NCI-H146 treated with DMSO at 0.1 percent for 48 hours (cell line): ENCODE results near the gene TRAF2.
"Not testable (repeated sequence)": the region's sequence is repeated elsewhere in the genome, so short reads cannot be mapped to it uniquely, and the experiment has no call there.

ENCODE experiments used
- DNase-seq: peaks from one replicate; lab custom pipeline; 2025; ENCODE audit not compliant: unreplicated experiment; lab: John Stamatoyannopoulos, UW

The TRAF2 gene

GRCh38 chr9:136856541-136857141, 29.7 kb upstream of the TRAF2 start:
- DNase-seq, result no peak

GRCh38 chr9:136857166-136857565, 29.1 kb upstream of the TRAF2 start:
- no peak for DNase-seq

- no peak for DNase-seq
Measured at GRCh38 chr9:136857581-136858412, 28.5 kb upstream of the TRAF2 start.

DNA sequence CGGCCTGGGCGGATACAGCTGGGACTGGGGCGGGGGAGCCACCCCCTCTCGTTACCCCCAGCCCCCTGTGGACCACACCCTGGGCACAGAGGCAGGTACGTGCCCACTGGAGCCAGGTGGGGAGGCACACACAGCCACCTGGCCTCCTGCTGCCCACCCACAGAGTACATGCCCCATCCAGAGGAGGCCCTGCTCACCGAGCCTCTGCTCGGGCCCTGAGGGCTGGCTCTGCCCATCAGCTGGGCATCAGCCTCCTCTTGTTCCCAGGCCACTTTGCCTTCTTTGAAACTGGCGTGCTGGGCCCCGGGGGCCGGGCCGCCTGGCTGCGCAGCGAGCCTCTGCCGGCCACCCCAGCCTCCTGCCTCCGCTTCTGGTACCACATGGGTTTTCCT, 27.9 kb upstream of the TRAF2 start:
- no peak for DNase-seq

GRCh38 chr9:136858844-136859757, 27.2 kb upstream of the TRAF2 start:
- no peak for DNase-seq

- no peak for DNase-seq
Measured at GRCh38 chr9:136860529-136860928, 25.8 kb upstream of the TRAF2 start.

GRCh38 chr9:136860933-136861873, 25.1 kb upstream of the TRAF2 start:
- DNase-seq, result no peak

GRCh38 chr9:136861874-136862457, 24.4 kb upstream of the TRAF2 start:
- no peak for DNase-seq

DNA sequence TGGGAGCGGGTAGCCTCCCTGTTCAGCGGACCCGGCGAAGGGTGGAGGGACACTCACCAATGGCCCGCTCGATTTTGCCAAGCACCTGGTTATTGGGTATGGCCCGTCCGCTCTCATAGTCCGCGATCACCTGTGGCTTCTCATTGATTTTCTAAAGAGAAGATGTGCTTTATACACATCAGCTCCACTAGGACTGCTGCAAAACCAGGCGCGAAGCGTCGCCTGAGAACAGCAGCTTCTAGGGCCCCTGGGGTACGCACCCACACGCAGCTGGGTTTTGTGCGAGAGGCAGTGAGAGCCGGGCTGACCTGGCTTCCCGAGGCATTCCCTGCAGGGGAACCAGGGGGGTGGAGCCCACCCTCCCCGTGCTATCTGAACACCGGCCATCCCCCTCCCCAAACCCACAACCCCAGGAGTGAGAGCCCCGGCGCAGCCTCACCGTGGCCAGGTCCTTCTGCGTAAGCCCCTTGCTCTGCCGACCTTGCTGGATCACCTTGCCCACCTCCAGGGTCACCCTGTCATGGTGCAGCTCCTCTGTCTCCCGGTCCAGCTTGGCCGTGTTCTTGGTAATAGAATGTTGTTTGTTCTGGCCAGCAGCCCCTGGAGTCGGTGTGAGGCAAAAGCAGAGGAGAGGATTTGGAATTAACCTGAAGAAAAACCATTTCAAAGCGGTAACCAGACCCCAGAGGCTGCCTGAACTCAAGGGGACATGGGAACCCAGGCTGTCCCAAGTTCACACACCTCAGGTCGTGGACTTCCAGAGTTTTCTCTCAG, 23.3 kb upstream of the TRAF2 start:
- no peak for DNase-seq

DNA sequence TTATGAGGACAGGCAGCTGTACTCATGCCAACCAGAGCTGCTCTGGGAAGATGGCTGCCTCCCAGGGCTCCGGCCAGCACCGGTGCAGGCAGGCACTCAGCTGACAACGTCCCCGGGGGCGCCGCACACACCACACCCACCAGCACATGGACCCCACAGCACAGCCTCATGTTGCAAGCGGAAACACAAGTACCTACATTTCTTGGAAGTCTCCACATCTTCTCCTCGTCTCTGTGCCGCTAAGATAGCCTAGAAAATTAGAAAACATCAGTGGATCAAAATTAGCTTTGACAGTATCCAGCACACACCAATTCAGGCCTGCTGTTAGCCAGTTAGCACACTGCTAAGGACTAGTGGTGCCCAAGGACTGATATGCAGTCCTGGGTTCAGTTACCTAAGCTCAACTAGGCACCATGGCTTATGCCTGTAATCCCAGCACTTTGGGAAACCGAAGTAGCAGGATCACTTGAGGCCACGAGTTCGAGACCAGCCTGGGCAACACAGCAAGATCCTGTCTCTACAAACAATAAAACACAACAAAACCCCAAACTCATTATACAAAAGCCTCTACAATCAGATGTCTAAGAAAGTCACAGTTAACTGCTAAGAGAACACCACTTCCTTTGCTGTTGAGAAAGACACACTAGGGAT, 22.6 kb upstream of the TRAF2 start:
- DNase-seq, result no peak

DNA sequence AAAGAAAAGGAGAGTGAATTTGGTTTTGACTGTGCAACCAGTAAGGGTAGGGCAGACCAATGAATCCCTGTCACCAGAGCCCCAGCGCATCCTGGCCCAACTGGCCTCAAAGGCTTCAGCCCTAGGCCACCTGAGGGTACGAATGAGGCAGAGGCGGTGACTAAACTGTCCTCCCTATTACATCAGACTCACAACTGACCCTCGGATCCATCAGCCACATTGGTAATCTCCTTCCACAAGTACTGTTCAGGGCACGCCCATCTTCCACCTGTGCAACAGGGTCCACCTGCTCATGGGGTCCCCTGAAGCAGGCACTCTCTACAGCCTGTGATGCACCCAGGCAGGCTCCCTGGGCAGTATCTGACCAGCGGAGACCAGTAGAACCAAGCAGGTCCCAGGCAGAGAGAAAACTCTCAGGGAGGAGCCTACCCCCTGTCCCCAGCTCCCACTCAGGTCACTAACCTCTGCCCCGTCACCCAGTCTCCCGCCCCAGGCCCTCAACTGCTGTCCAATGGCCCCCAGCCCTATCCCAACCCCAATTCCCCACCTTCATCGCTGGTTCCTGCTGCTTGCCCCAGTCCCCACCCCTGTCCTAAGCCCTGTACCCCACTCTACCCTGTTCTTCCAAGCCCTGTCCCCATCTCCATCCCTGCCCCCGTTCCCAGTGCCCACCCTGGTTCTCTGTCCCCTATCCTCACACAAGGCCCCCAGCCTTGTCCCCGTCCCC, 21.1 kb upstream of the TRAF2 start:
- DNase-seq, result no peak

DNA sequence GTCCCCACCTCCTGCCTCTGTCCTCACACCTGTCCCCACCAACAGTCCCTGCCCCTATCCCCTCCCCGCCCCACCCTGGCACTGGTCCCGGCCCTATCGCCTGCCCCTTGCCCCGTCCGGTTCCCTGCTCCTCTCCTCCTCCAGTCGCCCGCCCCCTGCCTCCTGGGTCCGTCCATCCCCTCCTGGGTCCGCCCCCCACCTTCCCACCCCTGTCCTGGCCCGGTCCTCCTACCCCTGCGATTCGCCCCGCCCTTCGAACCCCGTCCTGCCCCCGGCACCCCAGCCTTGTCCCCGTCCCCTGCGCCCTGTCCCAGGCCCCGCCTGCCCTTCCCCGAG, 20.6 kb upstream of the TRAF2 start:
- no peak for DNase-seq

- not testable (repeated sequence) for DNase-seq
Measured at GRCh38 chr9:136866898-136867421, 19.4 kb upstream of the TRAF2 start.

DNA sequence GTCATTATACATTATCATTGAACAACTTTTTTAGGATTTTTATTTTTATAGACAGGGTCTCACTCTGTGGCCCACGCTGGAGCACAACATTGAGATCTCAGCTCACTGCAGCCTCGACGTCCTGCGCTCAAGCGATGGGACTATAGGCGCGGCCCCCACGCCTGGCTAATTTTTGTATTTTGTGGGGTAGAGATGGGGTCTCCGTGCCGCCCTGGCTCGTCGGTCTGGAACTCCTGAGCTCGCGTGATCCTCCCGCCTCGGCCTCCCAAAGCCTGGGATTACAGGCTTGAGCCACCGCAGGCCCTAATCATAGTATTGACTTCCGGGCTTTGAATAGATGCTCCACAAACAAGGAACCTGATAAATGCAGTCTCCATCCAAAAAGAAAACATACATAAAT, 18.8 kb upstream of the TRAF2 start:
- no peak for DNase-seq

DNA sequence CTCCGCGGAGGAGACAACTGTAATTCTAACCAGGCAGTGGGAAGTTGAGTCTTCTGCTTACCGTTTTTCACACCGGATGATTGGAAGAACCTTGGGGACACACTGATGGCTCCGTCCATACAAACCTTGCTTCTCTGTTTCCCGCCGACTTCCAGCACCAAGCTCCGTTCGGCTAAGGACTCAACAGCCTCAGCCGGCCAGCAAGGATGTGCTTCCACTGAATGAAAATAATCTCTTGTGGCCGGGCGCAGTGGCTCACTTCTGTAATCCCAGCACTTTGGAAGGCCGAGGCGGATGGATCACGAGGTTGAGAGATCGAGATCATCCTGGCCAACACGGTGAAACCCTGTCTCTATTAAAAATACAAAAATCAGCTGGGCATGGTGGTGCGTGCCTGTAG, 18.4 kb upstream of the TRAF2 start:
- DNase-seq, result no peak

GRCh38 chr9:136868644-136869043, 17.7 kb upstream of the TRAF2 start:
- DNase-seq, result no peak

- not testable (repeated sequence) for DNase-seq
Measured at GRCh38 chr9:136869611-136870010, 16.7 kb upstream of the TRAF2 start.

DNA sequence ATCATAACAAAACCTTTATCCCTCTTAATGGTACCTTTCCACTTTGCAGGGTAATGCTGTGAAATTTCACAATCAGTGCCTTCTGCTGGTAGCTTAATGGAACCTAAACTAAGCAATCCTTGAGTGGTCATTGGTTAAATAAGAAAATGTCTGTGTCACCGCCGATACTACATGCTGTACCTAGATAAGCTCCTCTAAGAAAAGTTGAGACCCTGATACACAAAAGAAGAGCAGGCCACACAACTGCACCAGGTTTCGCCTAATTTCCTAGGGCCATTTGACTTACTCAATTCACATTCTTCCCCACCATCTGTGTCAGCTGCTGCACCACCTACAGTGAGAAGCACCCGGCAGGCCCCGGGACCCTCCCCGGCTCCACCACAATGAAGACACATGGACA, 11.2 kb upstream of the TRAF2 start:
- DNase-seq, result no peak
